HCT116 (cell line): Measurements from ENCODE around the gene RNF112.

Source experiments
- EZH2 ChIP-seq: fragments of 200-600 bp; sonication (generic); IDR thresholded peaks from 2 replicates; pipeline ENCODE4 v1.6.1; 2017; ENCODE audit warnings: antibody characterized with exemption, mixed run types
- EZH2phosphoT487 ChIP-seq: fragments of 200-600 bp; IDR thresholded peaks from 2 replicates; pipeline ENCODE4 v1.6.1; 2018; ENCODE audit warnings: antibody characterized with exemption, borderline replicate concordance
- POLR2A ChIP-seq: IDR thresholded peaks from 2 replicates; pipeline ENCODE4 v1.7.0; 2011; ENCODE audit warnings: borderline replicate concordance; ENCODE audit not compliant: insufficient read depth, insufficient read length; ENCODE audit errors: extremely low read depth
- POLR2AphosphoS5 ChIP-seq: IDR thresholded peaks from 2 replicates; pipeline ENCODE4 v1.6.1; 2011; ENCODE audit warnings: mild to moderate bottlenecking, low read depth, low read length, moderate library complexity
- YY1 ChIP-seq: IDR thresholded peaks from 2 replicates; pipeline ENCODE4 v1.6.1; 2011; ENCODE audit warnings: low read length, low read depth, moderate library complexity, mild to moderate bottlenecking; ENCODE audit not compliant: insufficient replicate concordance; ENCODE audit errors: extremely low read depth
- ZNF274 ChIP-seq: fragments of 200-500 bp; sonication (Bioruptor generic); IDR thresholded peaks from 2 replicates; pipeline ENCODE4 v1.6.1; 2014; ENCODE audit warnings: mild to moderate bottlenecking, low read depth, low read length, inconsistent platforms
- TF ChIP-seq, protein P1 (sequence below), 3 experiments: fragments of 200-600 bp in 1 of 3; sonication (generic) in 1 of 3; IDR thresholded peaks in 2 of 3; conservative IDR thresholded peaks in 1 of 3; 2 replicates each; pipeline ENCODE4 v1.5.1; 2012 to 2017; ENCODE audit warnings: low read depth in 2 of 3, low read length in 2 of 3, antibody characterized with exemption in 1 of 3, borderline replicate concordance in 1 of 3, control low read depth in 1 of 3, mild to moderate bottlenecking in 1 of 3, mixed read lengths in 1 of 3, mixed run types in 1 of 3, moderate library complexity in 1 of 3; ENCODE audit not compliant: insufficient read depth in 1 of 3
- TF ChIP-seq, protein P2 (sequence below): IDR thresholded peaks from 2 replicates; pipeline ENCODE4 v1.6.1; 2012

DNA sequence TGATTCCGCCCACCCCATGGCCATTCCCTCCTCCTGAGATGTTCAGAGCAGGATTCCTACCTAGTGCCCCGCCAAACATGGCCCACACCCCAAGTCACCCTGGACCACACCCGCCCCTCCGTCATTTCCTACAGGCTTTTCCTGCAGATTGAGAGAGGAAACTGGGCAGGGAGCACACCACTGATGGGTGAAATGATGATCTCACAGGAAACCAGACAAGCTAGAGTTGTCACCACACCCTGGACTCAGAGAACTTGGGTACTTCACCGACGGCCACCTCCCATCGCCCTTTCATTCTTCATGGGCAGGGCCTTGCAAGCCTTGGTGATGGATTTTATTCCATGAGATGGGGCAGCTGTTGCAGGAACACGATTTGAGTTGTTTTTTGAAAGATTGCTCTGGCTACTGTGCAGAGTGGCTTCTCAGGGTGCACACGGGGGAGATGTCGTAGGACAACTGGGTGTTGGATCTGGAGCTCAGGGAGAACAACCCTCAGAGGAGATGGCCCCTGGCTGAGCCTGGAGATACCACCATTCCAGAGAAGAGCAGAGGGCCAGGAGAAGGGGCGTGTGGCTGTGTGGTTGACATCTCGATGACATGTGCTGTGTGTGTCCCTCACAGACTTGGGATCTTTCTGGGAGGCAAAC lies 41.1 kb upstream of the RNF112 start:
- TF ChIP-seq, protein P1, sequence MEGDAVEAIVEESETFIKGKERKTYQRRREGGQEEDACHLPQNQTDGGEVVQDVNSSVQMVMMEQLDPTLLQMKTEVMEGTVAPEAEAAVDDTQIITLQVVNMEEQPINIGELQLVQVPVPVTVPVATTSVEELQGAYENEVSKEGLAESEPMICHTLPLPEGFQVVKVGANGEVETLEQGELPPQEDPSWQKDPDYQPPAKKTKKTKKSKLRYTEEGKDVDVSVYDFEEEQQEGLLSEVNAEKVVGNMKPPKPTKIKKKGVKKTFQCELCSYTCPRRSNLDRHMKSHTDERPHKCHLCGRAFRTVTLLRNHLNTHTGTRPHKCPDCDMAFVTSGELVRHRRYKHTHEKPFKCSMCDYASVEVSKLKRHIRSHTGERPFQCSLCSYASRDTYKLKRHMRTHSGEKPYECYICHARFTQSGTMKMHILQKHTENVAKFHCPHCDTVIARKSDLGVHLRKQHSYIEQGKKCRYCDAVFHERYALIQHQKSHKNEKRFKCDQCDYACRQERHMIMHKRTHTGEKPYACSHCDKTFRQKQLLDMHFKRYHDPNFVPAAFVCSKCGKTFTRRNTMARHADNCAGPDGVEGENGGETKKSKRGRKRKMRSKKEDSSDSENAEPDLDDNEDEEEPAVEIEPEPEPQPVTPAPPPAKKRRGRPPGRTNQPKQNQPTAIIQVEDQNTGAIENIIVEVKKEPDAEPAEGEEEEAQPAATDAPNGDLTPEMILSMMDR (IDR thresholded peaks at IDR 0.05 in 2 of 3, conservative IDR thresholded peaks at IDR 0.05 in 1 of 3; ENCODE audit: borderline replicate concordance in 1 of 3, insufficient read depth in 1 of 3, low read depth in 2 of 3, low read length in 2 of 3), result no peak
- TF ChIP-seq POLR2A, result no peak
- TF ChIP-seq EZH2phosphoT487, result no peak
- no peak for TF ChIP-seq ZNF274
- no peak for TF ChIP-seq YY1
- no peak for TF ChIP-seq EZH2
- no peak for TF ChIP-seq POLR2AphosphoS5
- TF ChIP-seq, protein P2, sequence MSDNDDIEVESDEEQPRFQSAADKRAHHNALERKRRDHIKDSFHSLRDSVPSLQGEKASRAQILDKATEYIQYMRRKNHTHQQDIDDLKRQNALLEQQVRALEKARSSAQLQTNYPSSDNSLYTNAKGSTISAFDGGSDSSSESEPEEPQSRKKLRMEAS, result no peak
